ENCODE measurements around the gene ATG101. TPM values are rescaled to one million over a fixed set of nuclear protein-coding genes. Genes with fewer than 3 reads are reported as not detected.

ATG101 gene
- total RNA-seq, 1 experiment from 2014 or later = 64.9 TPM

GRCh38 chr12:52032804-52033445 is 36.9 kb upstream of the ATG101 start:
- no peak for TF ChIP-seq SIN3A (IDR thresholded peaks at IDR 0.05; ENCODE audit: borderline replicate concordance, insufficient read depth, low read depth, low read length)
- TF ChIP-seq POLR2AphosphoS5 (IDR thresholded peaks at IDR 0.05; ENCODE audit: low read depth, low read length) = no peak

GRCh38 chr12:52033446-52034140 is 36.2 kb upstream of the ATG101 start:
- in situ Hi-C loops (cut with HindIII; ENCODE audit: low pct_unique_long_range_greater_than_20kb, low sequenced_read_pairs) (no loop called here), intact Hi-C loops (cut with micrococcal nuclease; ENCODE audit: unreplicated experiment) (no loop called here)
- TSS peak; percentile 96 for BruUV-seq (replicated peaks)
- peak overlapping the region; percentile 35 to 64 for H3K4me3 ChIP-seq (ENCODE audit: low read depth in 2 of 2, low read length in 2 of 2)
- no peaks in the 10 kb centered on the region for H3K9me3 ChIP-seq (ENCODE audit: control insufficient read depth, insufficient read depth, low read depth, low read length)
- H3K36me3 ChIP-seq (ENCODE audit: control insufficient read depth, insufficient read depth, low read length) = no peaks in the 10 kb centered on the region
- 0 out of 2 replicates have a peak, but pooled peaks cover 2% of the 10 kb centered on the region for H3K27me3 ChIP-seq (ENCODE audit: control insufficient read depth, insufficient read depth, low read length)
- no peak for ATAC-seq
- 0 out of 2 replicates have a peak, but pooled peaks cover 5% of the 10 kb centered on the region for H3K4me1 ChIP-seq (ENCODE audit: control insufficient read depth, insufficient read depth, low read length)
- peak overlapping the region; percentile 79 for H3K27ac ChIP-seq (ENCODE audit: low read length)
- no peak for DNase-seq (ENCODE audit: low read depth, low spot score)
- TF ChIP-seq SIN3A (IDR thresholded peaks at IDR 0.05; ENCODE audit: borderline replicate concordance, insufficient read depth, low read depth, low read length) (no peak), TCF7L2 (IDR thresholded peaks at IDR 0.05; ENCODE audit: low read depth, low read length) (no peak), POLR2AphosphoS5 (IDR thresholded peaks at IDR 0.05; ENCODE audit: low read depth, low read length) (no peak)
- TF ChIP-seq, protein P1, sequence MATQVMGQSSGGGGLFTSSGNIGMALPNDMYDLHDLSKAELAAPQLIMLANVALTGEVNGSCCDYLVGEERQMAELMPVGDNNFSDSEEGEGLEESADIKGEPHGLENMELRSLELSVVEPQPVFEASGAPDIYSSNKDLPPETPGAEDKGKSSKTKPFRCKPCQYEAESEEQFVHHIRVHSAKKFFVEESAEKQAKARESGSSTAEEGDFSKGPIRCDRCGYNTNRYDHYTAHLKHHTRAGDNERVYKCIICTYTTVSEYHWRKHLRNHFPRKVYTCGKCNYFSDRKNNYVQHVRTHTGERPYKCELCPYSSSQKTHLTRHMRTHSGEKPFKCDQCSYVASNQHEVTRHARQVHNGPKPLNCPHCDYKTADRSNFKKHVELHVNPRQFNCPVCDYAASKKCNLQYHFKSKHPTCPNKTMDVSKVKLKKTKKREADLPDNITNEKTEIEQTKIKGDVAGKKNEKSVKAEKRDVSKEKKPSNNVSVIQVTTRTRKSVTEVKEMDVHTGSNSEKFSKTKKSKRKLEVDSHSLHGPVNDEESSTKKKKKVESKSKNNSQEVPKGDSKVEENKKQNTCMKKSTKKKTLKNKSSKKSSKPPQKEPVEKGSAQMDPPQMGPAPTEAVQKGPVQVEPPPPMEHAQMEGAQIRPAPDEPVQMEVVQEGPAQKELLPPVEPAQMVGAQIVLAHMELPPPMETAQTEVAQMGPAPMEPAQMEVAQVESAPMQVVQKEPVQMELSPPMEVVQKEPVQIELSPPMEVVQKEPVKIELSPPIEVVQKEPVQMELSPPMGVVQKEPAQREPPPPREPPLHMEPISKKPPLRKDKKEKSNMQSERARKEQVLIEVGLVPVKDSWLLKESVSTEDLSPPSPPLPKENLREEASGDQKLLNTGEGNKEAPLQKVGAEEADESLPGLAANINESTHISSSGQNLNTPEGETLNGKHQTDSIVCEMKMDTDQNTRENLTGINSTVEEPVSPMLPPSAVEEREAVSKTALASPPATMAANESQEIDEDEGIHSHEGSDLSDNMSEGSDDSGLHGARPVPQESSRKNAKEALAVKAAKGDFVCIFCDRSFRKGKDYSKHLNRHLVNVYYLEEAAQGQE (IDR thresholded peaks at IDR 0.05; ENCODE audit: insufficient read depth in 1 of 2, low read depth in 2 of 2, low read length in 1 of 2) = no peak
- TF ChIP-seq, protein P2, sequence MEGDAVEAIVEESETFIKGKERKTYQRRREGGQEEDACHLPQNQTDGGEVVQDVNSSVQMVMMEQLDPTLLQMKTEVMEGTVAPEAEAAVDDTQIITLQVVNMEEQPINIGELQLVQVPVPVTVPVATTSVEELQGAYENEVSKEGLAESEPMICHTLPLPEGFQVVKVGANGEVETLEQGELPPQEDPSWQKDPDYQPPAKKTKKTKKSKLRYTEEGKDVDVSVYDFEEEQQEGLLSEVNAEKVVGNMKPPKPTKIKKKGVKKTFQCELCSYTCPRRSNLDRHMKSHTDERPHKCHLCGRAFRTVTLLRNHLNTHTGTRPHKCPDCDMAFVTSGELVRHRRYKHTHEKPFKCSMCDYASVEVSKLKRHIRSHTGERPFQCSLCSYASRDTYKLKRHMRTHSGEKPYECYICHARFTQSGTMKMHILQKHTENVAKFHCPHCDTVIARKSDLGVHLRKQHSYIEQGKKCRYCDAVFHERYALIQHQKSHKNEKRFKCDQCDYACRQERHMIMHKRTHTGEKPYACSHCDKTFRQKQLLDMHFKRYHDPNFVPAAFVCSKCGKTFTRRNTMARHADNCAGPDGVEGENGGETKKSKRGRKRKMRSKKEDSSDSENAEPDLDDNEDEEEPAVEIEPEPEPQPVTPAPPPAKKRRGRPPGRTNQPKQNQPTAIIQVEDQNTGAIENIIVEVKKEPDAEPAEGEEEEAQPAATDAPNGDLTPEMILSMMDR (IDR thresholded peaks at IDR 0.05) = no peak
- POLR2A ChIA-PET = interaction anchor here (0.6 to 1.3 kb wide), 3 partner anchors 17 to 34 kb away, joined by 3 read pairs; no protein-coding TSS in a partner anchor
- CTCF ChIA-PET = interaction anchor here (0.6 to 1.9 kb wide), 6 partner anchors 10 to 88 kb away, joined by 4 to 9 read pairs (median 4); no protein-coding TSS in a partner anchor

More at GRCh38 chr12:52032804-52033445, 36.9 kb upstream of the ATG101 start:
- peak overlapping the region; percentile 35 to 64 for H3K4me3 ChIP-seq (ENCODE audit: low read depth in 2 of 2, low read length in 2 of 2)
- in situ Hi-C loops (cut with HindIII; ENCODE audit: low pct_unique_long_range_greater_than_20kb, low sequenced_read_pairs) (no loop called here), intact Hi-C loops (cut with micrococcal nuclease; ENCODE audit: unreplicated experiment) (no loop called here)
- ATAC-seq = peak; percentile 99
- no peaks in the 10 kb centered on the region for H3K36me3 ChIP-seq (ENCODE audit: control insufficient read depth, insufficient read depth, low read length)
- H3K27ac ChIP-seq (ENCODE audit: low read length) = peak overlapping the region; percentile 79
- H3K27me3 ChIP-seq (ENCODE audit: control insufficient read depth, insufficient read depth, low read length) = 0 out of 2 replicates have a peak, but pooled peaks cover 2% of the 10 kb centered on the region
- BruUV-seq (replicated peaks) = no TSS peak
- DNase-seq (ENCODE audit: low read depth, low spot score) = peak; percentile 60
- 0 out of 2 replicates have a peak, but pooled peaks cover 5% of the 10 kb centered on the region for H3K4me1 ChIP-seq (ENCODE audit: control insufficient read depth, insufficient read depth, low read length)
- POLR2A ChIA-PET = interaction anchor here (0.6 to 1.3 kb wide), 3 partner anchors 18 to 35 kb away, joined by 3 read pairs; no protein-coding TSS in a partner anchor
- CTCF ChIA-PET = interaction anchor here (0.6 to 1.9 kb wide), 7 partner anchors 10 to 89 kb away, joined by 3 to 9 read pairs (median 4); no protein-coding TSS in a partner anchor
- H3K9me3 ChIP-seq (ENCODE audit: control insufficient read depth, insufficient read depth, low read depth, low read length) = no peaks in the 10 kb centered on the region
